ENCODE measurements around the gene HOXD4. TPM values are rescaled to one million over a fixed set of nuclear protein-coding genes. Genes with fewer than 3 reads are reported as not detected.

Gene HOXD4
- total and polyA plus RNA-seq, 10 of the 15 experiments (the other 5 are each of a cell fraction or from before 2014, with no cell fraction given) = 0.07 TPM; not detected in 9

DNA sequence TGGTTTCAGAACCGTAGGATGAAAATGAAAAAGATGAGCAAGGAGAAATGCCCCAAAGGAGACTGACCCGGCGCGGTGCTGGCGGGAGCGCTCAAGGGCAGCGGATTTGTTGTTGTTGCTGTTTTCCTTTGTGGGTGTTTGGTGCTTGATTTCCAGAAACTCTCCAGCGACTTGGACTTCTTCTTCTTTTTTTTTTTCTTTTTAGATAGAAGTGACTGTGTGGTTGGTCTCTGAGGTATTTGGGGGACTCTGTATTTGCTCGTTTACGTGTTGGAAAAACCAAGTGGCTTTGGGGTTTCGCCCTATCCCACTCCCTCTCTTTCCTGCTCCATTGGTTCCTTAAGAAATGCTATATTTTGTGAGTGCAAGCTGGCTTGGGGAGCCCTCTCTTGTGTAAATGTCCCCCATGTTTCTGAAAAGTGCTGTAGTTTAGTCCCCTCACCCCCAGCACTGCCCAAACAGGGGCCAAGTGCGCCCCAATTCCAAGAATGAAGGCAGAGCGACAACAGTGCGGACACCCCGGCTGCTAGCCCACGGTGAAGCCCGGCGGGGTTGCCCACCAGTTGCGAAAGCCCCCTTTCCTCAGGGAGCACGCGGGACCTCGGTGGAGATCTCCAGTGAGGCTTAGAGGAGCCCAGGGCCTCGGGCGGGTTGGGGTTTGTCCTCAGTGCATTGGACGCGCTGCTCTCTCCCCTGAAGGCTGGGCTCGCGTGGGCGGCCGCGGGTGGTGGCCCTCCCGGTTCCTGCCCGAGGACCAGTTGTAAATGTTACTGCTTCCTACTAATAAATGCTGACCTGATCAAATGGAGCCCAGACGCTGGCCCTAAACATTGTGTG is 27.0 kb upstream of the HOXD4 start:
- no peak for ATAC-seq
- TF ChIP-seq HDAC2 (IDR thresholded peaks at IDR 0.05) (no peak), SREBF1 (IDR thresholded peaks at IDR 0.05; ENCODE audit: low read length) (no peak), JUND (IDR thresholded peaks at IDR 0.05; ENCODE audit: low read depth, low read length) (no peak), MTA3 (IDR thresholded peaks at IDR 0.05; ENCODE audit: borderline replicate concordance, low read length) (no peak), SP1 (IDR thresholded peaks at IDR 0.05; ENCODE audit: low read depth, low read length) (no peak), MYB (IDR thresholded peaks at IDR 0.05; ENCODE audit: borderline replicate concordance, low read depth, low read length) (no peak), FOXK2 (IDR thresholded peaks at IDR 0.05) (no peak), NFYB (IDR thresholded peaks at IDR 0.05; ENCODE audit: insufficient read depth, low read depth, low read length) (no peak)
- TF ChIP-seq, protein P1, sequence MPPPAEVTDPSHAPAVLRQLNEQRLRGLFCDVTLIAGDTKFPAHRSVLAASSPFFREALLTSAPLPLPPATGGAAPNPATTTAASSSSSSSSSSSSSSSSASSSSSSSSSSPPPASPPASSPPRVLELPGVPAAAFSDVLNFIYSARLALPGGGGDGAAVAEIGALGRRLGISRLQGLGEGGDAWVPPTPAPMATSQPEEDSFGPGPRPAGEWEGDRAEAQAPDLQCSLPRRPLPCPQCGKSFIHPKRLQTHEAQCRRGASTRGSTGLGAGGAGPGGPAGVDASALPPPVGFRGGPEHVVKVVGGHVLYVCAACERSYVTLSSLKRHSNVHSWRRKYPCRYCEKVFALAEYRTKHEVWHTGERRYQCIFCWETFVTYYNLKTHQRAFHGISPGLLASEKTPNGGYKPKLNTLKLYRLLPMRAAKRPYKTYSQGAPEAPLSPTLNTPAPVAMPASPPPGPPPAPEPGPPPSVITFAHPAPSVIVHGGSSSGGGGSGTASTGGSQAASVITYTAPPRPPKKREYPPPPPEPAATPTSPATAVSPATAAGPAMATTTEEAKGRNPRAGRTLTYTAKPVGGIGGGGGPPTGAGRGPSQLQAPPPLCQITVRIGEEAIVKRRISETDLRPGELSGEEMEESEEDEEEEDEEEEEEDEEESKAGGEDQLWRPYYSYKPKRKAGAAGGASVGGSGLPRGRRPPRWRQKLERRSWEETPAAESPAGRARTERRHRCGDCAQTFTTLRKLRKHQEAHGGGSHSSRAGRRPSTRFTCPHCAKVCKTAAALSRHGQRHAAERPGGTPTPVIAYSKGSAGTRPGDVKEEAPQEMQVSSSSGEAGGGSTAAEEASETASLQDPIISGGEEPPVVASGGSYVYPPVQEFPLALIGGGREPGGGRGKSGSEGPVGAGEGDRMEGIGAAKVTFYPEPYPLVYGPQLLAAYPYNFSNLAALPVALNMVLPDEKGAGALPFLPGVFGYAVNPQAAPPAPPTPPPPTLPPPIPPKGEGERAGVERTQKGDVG (CRISPR knock-in tag; IDR thresholded peaks at IDR 0.05) = no peak
- TF ChIP-seq, protein P2, sequence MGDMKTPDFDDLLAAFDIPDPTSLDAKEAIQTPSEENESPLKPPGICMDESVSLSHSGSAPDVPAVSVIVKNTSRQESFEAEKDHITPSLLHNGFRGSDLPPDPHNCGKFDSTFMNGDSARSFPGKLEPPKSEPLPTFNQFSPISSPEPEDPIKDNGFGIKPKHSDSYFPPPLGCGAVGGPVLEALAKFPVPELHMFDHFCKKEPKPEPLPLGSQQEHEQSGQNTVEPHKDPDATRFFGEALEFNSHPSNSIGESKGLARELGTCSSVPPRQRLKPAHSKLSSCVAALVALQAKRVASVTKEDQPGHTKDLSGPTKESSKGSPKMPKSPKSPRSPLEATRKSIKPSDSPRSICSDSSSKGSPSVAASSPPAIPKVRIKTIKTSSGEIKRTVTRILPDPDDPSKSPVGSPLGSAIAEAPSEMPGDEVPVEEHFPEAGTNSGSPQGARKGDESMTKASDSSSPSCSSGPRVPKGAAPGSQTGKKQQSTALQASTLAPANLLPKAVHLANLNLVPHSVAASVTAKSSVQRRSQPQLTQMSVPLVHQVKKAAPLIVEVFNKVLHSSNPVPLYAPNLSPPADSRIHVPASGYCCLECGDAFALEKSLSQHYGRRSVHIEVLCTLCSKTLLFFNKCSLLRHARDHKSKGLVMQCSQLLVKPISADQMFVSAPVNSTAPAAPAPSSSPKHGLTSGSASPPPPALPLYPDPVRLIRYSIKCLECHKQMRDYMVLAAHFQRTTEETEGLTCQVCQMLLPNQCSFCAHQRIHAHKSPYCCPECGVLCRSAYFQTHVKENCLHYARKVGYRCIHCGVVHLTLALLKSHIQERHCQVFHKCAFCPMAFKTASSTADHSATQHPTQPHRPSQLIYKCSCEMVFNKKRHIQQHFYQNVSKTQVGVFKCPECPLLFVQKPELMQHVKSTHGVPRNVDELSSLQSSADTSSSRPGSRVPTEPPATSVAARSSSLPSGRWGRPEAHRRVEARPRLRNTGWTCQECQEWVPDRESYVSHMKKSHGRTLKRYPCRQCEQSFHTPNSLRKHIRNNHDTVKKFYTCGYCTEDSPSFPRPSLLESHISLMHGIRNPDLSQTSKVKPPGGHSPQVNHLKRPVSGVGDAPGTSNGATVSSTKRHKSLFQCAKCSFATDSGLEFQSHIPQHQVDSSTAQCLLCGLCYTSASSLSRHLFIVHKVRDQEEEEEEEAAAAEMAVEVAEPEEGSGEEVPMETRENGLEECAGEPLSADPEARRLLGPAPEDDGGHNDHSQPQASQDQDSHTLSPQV (IDR thresholded peaks at IDR 0.05) = no peak
- TF ChIP-seq, protein P3, sequence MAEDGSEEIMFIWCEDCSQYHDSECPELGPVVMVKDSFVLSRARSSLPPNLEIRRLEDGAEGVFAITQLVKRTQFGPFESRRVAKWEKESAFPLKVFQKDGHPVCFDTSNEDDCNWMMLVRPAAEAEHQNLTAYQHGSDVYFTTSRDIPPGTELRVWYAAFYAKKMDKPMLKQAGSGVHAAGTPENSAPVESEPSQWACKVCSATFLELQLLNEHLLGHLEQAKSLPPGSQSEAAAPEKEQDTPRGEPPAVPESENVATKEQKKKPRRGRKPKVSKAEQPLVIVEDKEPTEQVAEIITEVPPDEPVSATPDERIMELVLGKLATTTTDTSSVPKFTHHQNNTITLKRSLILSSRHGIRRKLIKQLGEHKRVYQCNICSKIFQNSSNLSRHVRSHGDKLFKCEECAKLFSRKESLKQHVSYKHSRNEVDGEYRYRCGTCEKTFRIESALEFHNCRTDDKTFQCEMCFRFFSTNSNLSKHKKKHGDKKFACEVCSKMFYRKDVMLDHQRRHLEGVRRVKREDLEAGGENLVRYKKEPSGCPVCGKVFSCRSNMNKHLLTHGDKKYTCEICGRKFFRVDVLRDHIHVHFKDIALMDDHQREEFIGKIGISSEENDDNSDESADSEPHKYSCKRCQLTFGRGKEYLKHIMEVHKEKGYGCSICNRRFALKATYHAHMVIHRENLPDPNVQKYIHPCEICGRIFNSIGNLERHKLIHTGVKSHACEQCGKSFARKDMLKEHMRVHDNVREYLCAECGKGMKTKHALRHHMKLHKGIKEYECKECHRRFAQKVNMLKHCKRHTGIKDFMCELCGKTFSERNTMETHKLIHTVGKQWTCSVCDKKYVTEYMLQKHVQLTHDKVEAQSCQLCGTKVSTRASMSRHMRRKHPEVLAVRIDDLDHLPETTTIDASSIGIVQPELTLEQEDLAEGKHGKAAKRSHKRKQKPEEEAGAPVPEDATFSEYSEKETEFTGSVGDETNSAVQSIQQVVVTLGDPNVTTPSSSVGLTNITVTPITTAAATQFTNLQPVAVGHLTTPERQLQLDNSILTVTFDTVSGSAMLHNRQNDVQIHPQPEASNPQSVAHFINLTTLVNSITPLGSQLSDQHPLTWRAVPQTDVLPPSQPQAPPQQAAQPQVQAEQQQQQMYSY (CRISPR knock-in tag; IDR thresholded peaks at IDR 0.05) = no peak

More for the DNA sequence above, 27.0 kb upstream of the HOXD4 start:
- H4K20me1 ChIP-seq (ENCODE audit: control insufficient read depth, insufficient read depth) = no peaks in the 10 kb centered on the region
- in situ Hi-C loops (cut with MboI) = loop anchor here (10.0 kb wide), 1 partner anchor 700 kb away; no protein-coding TSS in a partner anchor
- FAIRE-seq = no peak
- H3K36me3 ChIP-seq (ENCODE audit: control insufficient read depth in 2 of 2, insufficient read depth in 2 of 2, low read length in 1 of 2) = no peaks in the 10 kb centered on the region
- intact Hi-C loops (cut with micrococcal nuclease; ENCODE audit: unreplicated experiment) = no loop called here
- DNase-seq (ENCODE audit: low read depth, low spot score) = no peak
- H3K4me2 ChIP-seq (ENCODE audit: control insufficient read depth, insufficient read depth) = no peak overlapping the region
- 31% methylated on average over 33 of the region's 34 CpGs for WGBS (ENCODE audit: insufficient coverage, insufficient replicate concordance, low lambda C conversion rate, missing lambda C conversion rate)
- no peaks in the 10 kb centered on the region for H3K79me2 ChIP-seq (ENCODE audit: control insufficient read depth, insufficient read depth, low read length)
- no peak overlapping the region for H3K9ac ChIP-seq (ENCODE audit: control insufficient read depth, insufficient read depth, low read length)
- no peaks in the 10 kb centered on the region for H3K4me1 ChIP-seq (ENCODE audit: control insufficient read depth, insufficient read depth, low read length)
- H3K9me3 ChIP-seq (replicated peaks; ENCODE audit: control insufficient read depth, insufficient read depth, low read length) = peaks cover 1% of the 10 kb centered on the region; the same call in 2 of the 3 replicates
- no peak overlapping the region for H3K27ac ChIP-seq (ENCODE audit: control insufficient read depth, insufficient read depth)
- BruUV-seq (replicated peaks) = no TSS peak
- H3K4me3 ChIP-seq = no peak overlapping the region
- ChIA-PET SMC1A (ENCODE audit: uncharacterized antibody, unreplicated experiment) (interaction anchor here (3.1 kb wide), 1 partner anchor 527 kb away, joined by 37 read pairs; no protein-coding TSS in a partner anchor), POLR2A (no interaction called here), CTCF (interaction anchor here (2.1 kb wide), 1 partner anchor 528 kb away, joined by 7 read pairs; no protein-coding TSS in a partner anchor), RAD21 (ENCODE audit: unreplicated experiment) (no interaction called here)
- H3K27me3 ChIP-seq (replicated peaks in 1 of 2; ENCODE audit: control insufficient read depth in 2 of 2, insufficient read depth in 2 of 2, low read length in 1 of 2) = peaks cover 11 to 33% of the 10 kb centered on the region in 2 experiments
- no peak overlapping the region for H2AFZ ChIP-seq (ENCODE audit: control insufficient read depth, low read depth, low read length)
